Measurements from ENCODE around the gene USP9X.

GRCh38 chrX:41085878-41086626, 807 bp downstream of the USP9X start:
- TF ChIP-seq CTCF (IDR thresholded peaks at IDR 0.05) (no peak), POLR2A (IDR thresholded peaks at IDR 0.05) (no peak)

All from vagina (tissue), 2 donors.